ENCODE data around the gene A1CF.

A1CF gene

DNA sequence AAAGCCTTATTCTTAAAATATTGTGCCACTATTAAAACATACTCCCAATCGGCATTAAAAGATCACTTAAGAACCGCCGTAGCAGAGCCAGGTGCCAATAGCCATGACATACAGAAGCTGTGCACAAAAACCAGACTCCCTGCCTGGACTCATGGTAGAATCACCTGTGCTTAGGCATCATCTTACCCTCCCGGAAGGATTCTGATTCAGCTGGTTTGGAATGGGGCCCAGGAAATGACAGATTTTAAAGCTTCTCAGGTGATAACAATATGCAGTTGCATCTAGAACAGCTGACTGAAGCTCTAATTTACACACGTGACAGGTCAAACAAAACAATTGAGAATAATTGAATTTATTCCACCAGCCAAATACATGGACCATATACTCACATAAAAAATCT, 10.7 kb downstream of the A1CF start:
- WGBS, 2 donors (ENCODE audit: extremely low coverage in 2 of 2, insufficient read length in 2 of 2, insufficient replicate concordance in 1 of 2) = no CpG with 5 or more reads among the region's 5 CpGs
- no peak overlapping the region for H3K27ac ChIP-seq (replicated peaks; ENCODE audit: low read length)

DNA sequence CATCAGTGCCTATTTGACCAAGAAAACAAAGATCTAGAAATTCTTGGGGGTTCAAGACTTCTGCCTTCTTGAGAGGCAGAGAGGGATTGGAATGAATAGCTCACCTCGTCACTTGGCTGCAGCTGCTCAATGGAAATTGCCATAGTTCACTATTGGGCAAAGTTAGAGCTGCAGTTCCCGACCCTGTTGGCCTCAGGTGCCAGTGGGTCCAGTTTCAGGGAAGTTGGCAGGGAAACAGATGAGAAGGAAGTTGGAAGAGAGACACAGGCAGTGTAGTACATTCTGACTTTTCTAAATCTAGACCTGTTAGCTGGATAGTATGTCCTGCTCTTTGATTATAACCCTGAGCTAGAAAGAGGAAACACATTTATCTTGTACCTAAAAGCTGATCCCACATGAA, 19.1 kb downstream of the A1CF start:
- Histone ChIP-seq H3K79me1 (ENCODE audit: low read depth, low read length) (no peaks in the 10 kb centered on the region), H3K9ac (ENCODE audit: low read depth, low read length, poor library complexity) (no peak overlapping the region), H2BK5ac (ENCODE audit: low read length) (no peak overlapping the region), H4K91ac (ENCODE audit: low read depth, low read length, poor library complexity) (no peak overlapping the region), H2AK5ac (ENCODE audit: low read depth, low read length) (no peak overlapping the region), H4K8ac (ENCODE audit: low read depth, low read length) (no peak overlapping the region), H3K4me3 (ENCODE audit: low read length in 2 of 2) (no peak overlapping the region), H3K4me1 (ENCODE audit: control insufficient read depth in 2 of 2, insufficient read depth in 1 of 2, low read depth in 1 of 2, low read length in 2 of 2) (peaks cover 0 to 1% of the 10 kb centered on the region in 2 donors), H3K36me3 (replicated peaks in 1 of 2; ENCODE audit: control insufficient read depth in 2 of 2, insufficient read depth in 2 of 2, low read length in 2 of 2) (no peaks in the 10 kb centered on the region), H2BK120ac (ENCODE audit: low read depth, low read length) (no peak overlapping the region), H3K4ac (ENCODE audit: low read length) (no peak overlapping the region), H2AFZ (ENCODE audit: low read length) (peak overlapping the region; percentile 40), H3K18ac (ENCODE audit: low read length) (no peak overlapping the region), H3K23ac (ENCODE audit: low read depth, low read length, poor library complexity) (no peak overlapping the region), H2BK15ac (ENCODE audit: low read length) (no peak overlapping the region), H2BK12ac (ENCODE audit: low read length) (no peak overlapping the region), H3K27ac (replicated peaks; ENCODE audit: low read length) (no peak overlapping the region), H3K27me3 (ENCODE audit: control insufficient read depth in 3 of 3, insufficient read depth in 3 of 3, low read depth in 1 of 3, low read length in 3 of 3) (peaks cover 0 to 6% (median 0%) of the 10 kb centered on the region in 3 experiments), H3K9me3 (replicated peaks in 1 of 2; ENCODE audit: control insufficient read depth in 2 of 2, insufficient read depth in 1 of 2, low read depth in 1 of 2, low read length in 2 of 2) (no peaks in the 10 kb centered on the region), H3K4me2 (ENCODE audit: insufficient read depth, low read length, poor library complexity, severe bottlenecking) (no peak overlapping the region), H3K14ac (ENCODE audit: low read length) (no peak overlapping the region)
- DNase-seq (ENCODE audit: low spot score) = no peak
- WGBS, 2 donors (ENCODE audit: extremely low coverage in 2 of 2, insufficient read length in 2 of 2, insufficient replicate concordance in 1 of 2) = no CpG with 5 or more reads among the region's 2 CpGs

More for the DNA sequence above, 10.7 kb downstream of the A1CF start:
- no peak overlapping the region for H2BK12ac ChIP-seq (ENCODE audit: low read length)
- no peak overlapping the region for H2BK120ac ChIP-seq (ENCODE audit: low read depth, low read length)
- H3K9me3 ChIP-seq (replicated peaks in 1 of 2; ENCODE audit: control insufficient read depth in 2 of 2, insufficient read depth in 1 of 2, low read depth in 1 of 2, low read length in 2 of 2) = no peaks in the 10 kb centered on the region
- H3K79me1 ChIP-seq (ENCODE audit: low read depth, low read length) = no peaks in the 10 kb centered on the region
- H3K9ac ChIP-seq (ENCODE audit: low read depth, low read length, poor library complexity) = no peak overlapping the region
- H4K91ac ChIP-seq (ENCODE audit: low read depth, low read length, poor library complexity) = no peak overlapping the region
- no peak overlapping the region for H3K4ac ChIP-seq (ENCODE audit: low read length)
- no peak overlapping the region for H2AK5ac ChIP-seq (ENCODE audit: low read depth, low read length)
- H2BK5ac ChIP-seq (ENCODE audit: low read length) = no peak overlapping the region
- no peaks in the 10 kb centered on the region for H3K27me3 ChIP-seq (ENCODE audit: control insufficient read depth in 3 of 3, insufficient read depth in 3 of 3, low read depth in 1 of 3, low read length in 3 of 3)
- H2AFZ ChIP-seq (ENCODE audit: low read length) = no peak overlapping the region
- no peak overlapping the region for H3K14ac ChIP-seq (ENCODE audit: low read length)
- H4K8ac ChIP-seq (ENCODE audit: low read depth, low read length) = no peak overlapping the region
- H3K4me3 ChIP-seq (ENCODE audit: low read length in 2 of 2) = no peak overlapping the region
- no peak for DNase-seq (ENCODE audit: low spot score)
- no peak overlapping the region for H3K4me2 ChIP-seq (ENCODE audit: insufficient read depth, low read length, poor library complexity, severe bottlenecking)
- no peaks in the 10 kb centered on the region for H3K4me1 ChIP-seq (ENCODE audit: control insufficient read depth in 2 of 2, insufficient read depth in 1 of 2, low read depth in 1 of 2, low read length in 2 of 2)
- H3K36me3 ChIP-seq (replicated peaks in 1 of 2; ENCODE audit: control insufficient read depth in 2 of 2, insufficient read depth in 2 of 2, low read length in 2 of 2) = no peaks in the 10 kb centered on the region
- no peak overlapping the region for H3K18ac ChIP-seq (ENCODE audit: low read length)
- no peak overlapping the region for H3K23ac ChIP-seq (ENCODE audit: low read depth, low read length, poor library complexity)
- H2BK15ac ChIP-seq (ENCODE audit: low read length) = no peak overlapping the region

DNA sequence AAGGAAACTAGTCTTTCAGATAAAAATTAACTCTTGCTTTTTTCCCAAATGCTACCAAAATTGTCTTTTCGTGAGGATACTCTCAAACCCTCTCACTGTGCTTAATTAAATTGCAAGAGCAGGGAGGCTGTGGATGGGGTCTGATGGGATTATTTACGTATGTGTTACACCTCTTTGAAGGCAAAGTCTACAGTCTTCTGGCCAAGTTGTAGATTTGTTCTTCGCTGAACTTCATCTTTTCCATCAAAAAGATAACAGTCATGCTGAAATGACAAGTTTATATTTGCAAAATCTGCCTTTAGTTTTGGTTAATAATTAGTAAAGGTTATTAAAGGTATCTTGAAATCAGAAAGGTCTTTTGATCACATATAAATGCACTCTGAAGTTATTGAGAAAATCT, 22.7 kb downstream of the A1CF start:
- Histone ChIP-seq H3K4ac (ENCODE audit: low read length) (no peak overlapping the region), H3K27me3 (ENCODE audit: control insufficient read depth in 3 of 3, insufficient read depth in 3 of 3, low read depth in 1 of 3, low read length in 3 of 3) (peaks cover 0 to 6% (median 0%) of the 10 kb centered on the region in 3 experiments), H3K4me2 (ENCODE audit: insufficient read depth, low read length, poor library complexity, severe bottlenecking) (no peak overlapping the region), H3K23ac (ENCODE audit: low read depth, low read length, poor library complexity) (no peak overlapping the region), H4K8ac (ENCODE audit: low read depth, low read length) (no peak overlapping the region), H2AFZ (ENCODE audit: low read length) (no peak overlapping the region), H3K4me3 (ENCODE audit: low read length in 2 of 2) (no peak overlapping the region), H3K9me3 (replicated peaks in 1 of 2; ENCODE audit: control insufficient read depth in 2 of 2, insufficient read depth in 1 of 2, low read depth in 1 of 2, low read length in 2 of 2) (no peaks in the 10 kb centered on the region), H3K4me1 (ENCODE audit: control insufficient read depth in 2 of 2, insufficient read depth in 1 of 2, low read depth in 1 of 2, low read length in 2 of 2) (peaks cover 0 to 2% of the 10 kb centered on the region in 2 donors), H3K9ac (ENCODE audit: low read depth, low read length, poor library complexity) (no peak overlapping the region), H3K27ac (replicated peaks; ENCODE audit: low read length) (no peak overlapping the region), H3K79me1 (ENCODE audit: low read depth, low read length) (no peaks in the 10 kb centered on the region), H2BK120ac (ENCODE audit: low read depth, low read length) (no peak overlapping the region), H3K18ac (ENCODE audit: low read length) (no peak overlapping the region), H2AK5ac (ENCODE audit: low read depth, low read length) (no peak overlapping the region), H2BK5ac (ENCODE audit: low read length) (no peak overlapping the region), H3K14ac (ENCODE audit: low read length) (no peak overlapping the region), H2BK15ac (ENCODE audit: low read length) (no peak overlapping the region), H2BK12ac (ENCODE audit: low read length) (no peak overlapping the region), H3K36me3 (replicated peaks in 1 of 2; ENCODE audit: control insufficient read depth in 2 of 2, insufficient read depth in 2 of 2, low read length in 2 of 2) (no peaks in the 10 kb centered on the region), H4K91ac (ENCODE audit: low read depth, low read length, poor library complexity) (no peak overlapping the region)
- no peak for DNase-seq (ENCODE audit: low spot score)
- WGBS, 2 donors (ENCODE audit: extremely low coverage in 2 of 2, insufficient read length in 2 of 2, insufficient replicate concordance in 1 of 2) = no CpG with 5 or more reads among the region's 3 CpGs

DNA sequence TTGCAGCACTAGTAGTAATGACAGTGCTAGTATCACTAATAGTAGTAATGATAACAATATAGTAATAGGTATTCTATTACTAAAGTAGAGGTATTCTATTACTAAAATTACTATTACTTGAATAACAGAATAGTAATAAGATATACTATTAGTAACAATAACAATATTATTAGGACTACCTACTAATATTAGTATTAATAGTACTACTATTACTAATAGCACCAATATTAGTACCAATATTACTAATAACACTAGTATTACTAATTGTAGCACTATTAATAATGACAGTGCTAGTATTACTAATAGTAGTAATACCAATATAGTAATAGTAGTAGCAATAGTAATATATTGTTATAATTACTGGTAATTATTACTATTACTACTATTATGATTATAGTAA, 24.1 kb downstream of the A1CF start:
- Histone ChIP-seq H2BK120ac (ENCODE audit: low read depth, low read length) (no peak overlapping the region), H3K9me3 (replicated peaks in 1 of 2; ENCODE audit: control insufficient read depth in 2 of 2, insufficient read depth in 1 of 2, low read depth in 1 of 2, low read length in 2 of 2) (no peaks in the 10 kb centered on the region), H3K14ac (ENCODE audit: low read length) (no peak overlapping the region), H3K4me3 (ENCODE audit: low read length in 2 of 2) (no peak overlapping the region), H2AFZ (ENCODE audit: low read length) (no peak overlapping the region), H3K27me3 (ENCODE audit: control insufficient read depth in 3 of 3, insufficient read depth in 3 of 3, low read depth in 1 of 3, low read length in 3 of 3) (peaks cover 0 to 3% (median 0%) of the 10 kb centered on the region in 3 experiments), H3K27ac (replicated peaks; ENCODE audit: low read length) (no peak overlapping the region), H3K4me2 (ENCODE audit: insufficient read depth, low read length, poor library complexity, severe bottlenecking) (no peak overlapping the region), H3K18ac (ENCODE audit: low read length) (no peak overlapping the region), H2BK5ac (ENCODE audit: low read length) (no peak overlapping the region), H2AK5ac (ENCODE audit: low read depth, low read length) (no peak overlapping the region), H3K9ac (ENCODE audit: low read depth, low read length, poor library complexity) (no peak overlapping the region), H4K91ac (ENCODE audit: low read depth, low read length, poor library complexity) (no peak overlapping the region), H2BK12ac (ENCODE audit: low read length) (no peak overlapping the region), H3K36me3 (replicated peaks in 1 of 2; ENCODE audit: control insufficient read depth in 2 of 2, insufficient read depth in 2 of 2, low read length in 2 of 2) (no peaks in the 10 kb centered on the region), H2BK15ac (ENCODE audit: low read length) (no peak overlapping the region), H4K8ac (ENCODE audit: low read depth, low read length) (no peak overlapping the region), H3K79me1 (ENCODE audit: low read depth, low read length) (no peaks in the 10 kb centered on the region), H3K4ac (ENCODE audit: low read length) (no peak overlapping the region), H3K4me1 (ENCODE audit: control insufficient read depth in 2 of 2, insufficient read depth in 1 of 2, low read depth in 1 of 2, low read length in 2 of 2) (peaks cover 0 to 6% of the 10 kb centered on the region in 2 donors), H3K23ac (ENCODE audit: low read depth, low read length, poor library complexity) (no peak overlapping the region)
- DNase-seq (ENCODE audit: low spot score) = no peak

Measured in neuronal stem cell (in vitro differentiated cells).